OCI-M2 (cell line): ENCODE data around the gene ZNF85.
"Not testable (repeated sequence)": the region's sequence is repeated elsewhere in the genome, so short reads cannot be mapped to it uniquely, and the experiment has no call there.

Source experiments
- DNase-seq: peaks from one replicate; lab custom pipeline; 2025; ENCODE audit not compliant: unreplicated experiment; lab: John Stamatoyannopoulos, UW

The ZNF85 gene

GRCh38 chr19:20923077-20923871, at the start of gene ZNF85:
Gene ZNF85, plus strand, starts transcription at chr19:20923251. Its CDS starts 150 bp downstream, at chr19:20923401.
- DNase-seq, result peak; percentile 84

DNA sequence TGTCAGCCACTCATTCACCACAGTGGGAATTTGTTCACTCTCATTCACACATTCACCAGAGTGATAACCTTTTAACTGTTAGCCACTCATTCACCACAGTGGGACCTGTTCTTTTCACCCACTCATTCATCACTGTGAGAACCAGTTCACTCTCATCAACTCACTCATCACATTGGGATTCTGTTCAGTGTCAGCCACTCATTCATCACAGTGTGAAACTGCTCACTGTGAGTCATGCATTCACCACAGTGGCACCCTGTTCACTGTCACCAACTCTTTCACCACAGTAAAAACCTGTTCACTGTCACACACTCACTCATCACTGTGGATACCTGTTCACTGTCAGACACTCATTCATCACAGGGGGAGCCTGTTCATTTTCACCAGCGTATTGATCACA, 43.5 kb upstream of the ZNF85 start:
- no peak for DNase-seq

DNA sequence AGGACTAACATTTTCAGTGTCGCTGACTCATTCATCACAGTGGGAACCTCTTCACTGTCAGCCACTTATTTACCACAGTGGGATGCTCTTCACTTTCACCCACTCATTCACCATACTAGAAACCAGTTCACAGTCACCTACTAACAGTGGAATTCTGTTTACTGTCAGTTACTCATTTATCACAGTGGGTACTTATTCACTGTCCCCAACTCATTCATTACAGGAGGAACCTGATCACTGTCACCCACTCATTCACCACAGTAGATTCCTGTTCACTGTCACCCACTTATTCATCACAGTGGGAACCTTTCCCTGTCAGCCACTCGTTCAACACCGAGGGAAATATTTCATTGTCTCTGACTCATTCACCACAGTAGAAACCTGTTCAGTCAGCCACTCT, 10.1 kb upstream of the ZNF85 start:
- DNase-seq, result no peak

GRCh38 chr19:20925481-20925880, 2.4 kb downstream of the ZNF85 start:
- DNase-seq, result no peak

GRCh38 chr19:20926796-20927195, 3.7 kb downstream of the ZNF85 start:
- no peak for DNase-seq

DNA sequence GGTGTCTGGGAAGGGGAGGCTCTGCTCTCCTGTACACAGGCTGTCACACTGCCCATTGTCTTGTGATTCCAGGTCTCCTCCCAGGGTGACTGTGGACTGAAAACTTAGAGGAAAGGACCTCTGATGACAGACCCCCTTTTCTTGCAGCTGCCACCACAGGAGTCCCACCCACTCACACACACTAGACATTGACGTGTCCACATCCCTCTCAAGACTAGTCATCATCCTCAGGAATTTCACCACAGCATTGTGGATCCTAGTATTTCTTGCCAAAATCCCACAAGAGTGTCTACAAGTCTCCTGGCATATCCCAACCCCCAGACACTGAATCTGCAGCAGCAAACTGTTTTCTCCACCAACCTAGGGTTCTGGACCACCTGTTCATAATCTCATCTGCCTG, 5.3 kb downstream of the ZNF85 start:
- DNase-seq, result no peak

- not testable (repeated sequence) for DNase-seq
These were observed 13.4 kb downstream of the ZNF85 start for GRCh38 chr19:20936322-20936947.

DNA sequence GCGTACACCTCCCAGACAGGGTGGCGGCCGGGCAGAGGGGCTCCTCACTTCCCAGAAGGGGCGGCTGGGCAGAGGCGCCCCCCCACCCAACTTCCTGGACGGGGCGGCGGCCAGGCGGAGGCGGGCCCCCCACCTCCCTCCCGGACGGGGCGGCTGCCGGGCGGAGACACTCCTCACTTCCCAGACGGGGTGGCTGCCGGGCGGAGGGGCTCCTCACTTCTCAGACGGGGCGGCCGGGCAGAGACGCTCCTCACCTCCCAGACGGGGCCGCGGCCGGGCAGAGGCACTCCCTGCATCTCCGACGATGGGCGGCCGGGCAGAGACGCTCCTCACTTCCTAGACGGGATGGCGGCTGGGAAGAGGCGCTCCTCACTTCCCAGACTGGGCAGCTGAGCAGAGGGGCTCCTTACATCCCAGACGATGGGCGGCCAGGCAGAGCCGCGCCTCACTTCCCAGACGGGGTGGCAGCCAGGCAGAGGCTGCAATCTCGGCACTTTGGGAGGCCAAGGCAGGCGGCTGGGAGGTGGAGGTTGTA, 29.6 kb downstream of the ZNF85 start:
- not testable (repeated sequence) for DNase-seq

DNA sequence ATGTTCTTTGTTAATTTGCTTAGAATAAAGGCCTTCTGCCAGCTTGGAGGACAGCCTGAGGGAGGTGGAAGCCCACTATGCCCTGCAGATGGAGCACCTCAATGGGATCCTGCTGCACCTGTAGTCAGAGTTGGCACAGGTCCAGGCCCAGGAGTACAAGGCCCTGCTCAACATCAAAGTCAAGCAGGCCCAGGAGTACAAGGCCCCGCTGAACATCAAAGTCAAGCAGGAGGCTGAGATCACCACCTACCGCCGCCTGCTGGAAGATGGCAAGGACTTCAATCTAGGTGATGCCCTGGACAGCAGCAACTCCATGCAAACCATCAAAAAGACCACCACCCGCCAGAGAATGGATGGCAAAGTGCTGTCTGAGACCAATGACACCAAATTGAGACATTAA, 41.7 kb downstream of the ZNF85 start:
- no peak for DNase-seq

- DNase-seq, result no peak
These were observed 45.0 kb downstream of the ZNF85 start for GRCh38 chr19:20968092-20968491.

- DNase-seq, result no peak
These were observed 46.4 kb downstream of the ZNF85 start for GRCh38 chr19:20969498-20969897.

- DNase-seq, result no peak
These were observed 46.8 kb downstream of the ZNF85 start for GRCh38 chr19:20969898-20970297.

DNA sequence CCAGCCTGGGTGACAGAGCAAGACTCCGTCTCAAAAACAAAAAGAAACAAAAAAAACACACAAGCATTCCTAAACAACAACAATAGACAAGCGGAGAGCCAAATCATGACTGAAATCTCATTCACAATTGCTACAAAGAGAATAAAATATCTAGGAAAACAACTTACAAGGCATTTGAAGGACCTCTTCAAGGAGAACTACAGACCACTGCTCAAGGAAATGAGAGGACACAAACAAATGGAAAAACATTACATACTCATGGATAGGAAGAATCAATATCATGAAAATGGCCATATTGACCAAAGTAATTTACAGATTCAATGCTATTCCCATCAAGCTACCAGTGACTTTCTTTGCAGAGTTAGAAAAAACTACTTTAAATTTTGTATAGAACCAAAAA, 69.7 kb downstream of the ZNF85 start:
- not testable (repeated sequence) for DNase-seq

DNA sequence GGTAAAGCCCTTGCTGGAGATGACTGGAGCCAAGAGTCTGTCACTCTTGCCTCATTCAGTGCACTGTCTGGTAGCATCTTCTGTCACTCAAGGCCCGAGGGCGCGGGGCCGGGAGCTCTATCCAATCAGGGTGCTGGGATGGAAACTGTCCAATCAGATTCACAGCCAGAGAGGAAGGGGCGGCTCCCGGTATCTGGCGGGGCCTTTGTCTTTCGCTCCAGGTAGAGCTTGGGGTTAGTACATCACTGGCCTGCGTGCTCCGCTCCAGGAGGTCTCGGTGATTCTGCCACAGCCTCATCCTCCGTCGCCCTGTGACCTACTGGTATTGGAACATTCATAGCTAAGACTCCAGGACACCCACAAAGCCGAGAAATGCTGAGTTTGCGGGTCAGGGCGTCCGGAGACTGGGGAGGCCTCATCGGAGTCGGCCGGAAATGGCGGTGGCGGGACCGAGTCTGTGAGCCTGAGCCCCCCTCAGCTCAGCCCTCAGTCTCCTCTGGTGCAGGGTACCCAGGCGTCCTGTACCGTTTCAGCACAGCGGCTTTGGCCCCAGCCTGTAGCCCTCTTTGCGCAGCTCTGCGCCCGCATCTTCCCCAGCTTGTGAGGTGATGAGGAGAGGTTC, 76.8 kb downstream of the ZNF85 start:
- no peak for DNase-seq
